Sigmoid colon (tissue), 4 donors: Measurements from ENCODE around the gene ELMO1.

Experiments used
- CTCF ChIP-seq, 4 experiments: fragments of 450-650 bp in 3 of 4; fragments of 200-600 bp in 1 of 4; IDR thresholded peaks; one replicate each; pipeline ENCODE4 v1.5.1; 2016 to 2019; ENCODE audit warnings: antibody characterized with exemption in 4 of 4, mild to moderate bottlenecking in 3 of 4, moderate library complexity in 2 of 4
- EP300 ChIP-seq, 4 donors: sonication (generic); formaldehyde crosslinking; IDR thresholded peaks; one replicate each; pipeline ENCODE4 v1.6.1; 2017; ENCODE audit warnings: antibody characterized with exemption in 4 of 4
- POLR2A ChIP-seq, 2 donors: fragments of 450-650 bp; IDR thresholded peaks; one replicate each; pipeline ENCODE4 v1.6.1; 2016; ENCODE audit warnings: antibody characterized with exemption in 2 of 2, mild to moderate bottlenecking in 2 of 2, moderate library complexity in 2 of 2
- POLR2AphosphoS5 ChIP-seq, 4 donors: sonication (generic); formaldehyde crosslinking; IDR thresholded peaks; one replicate each; pipeline ENCODE4 v1.6.1; 2017; ENCODE audit warnings: antibody characterized with exemption in 4 of 4

- TF ChIP-seq POLR2AphosphoS5 (IDR thresholded peaks at IDR 0.05): no peak
- TF ChIP-seq CTCF (IDR thresholded peaks at IDR 0.05): no peak
- TF ChIP-seq EP300 (IDR thresholded peaks at IDR 0.05): no peak
- no peak for TF ChIP-seq POLR2A (IDR thresholded peaks at IDR 0.05)
Observed at GRCh38 chr7:37281368-37282092, 167.1 kb downstream of the ELMO1 start.
